Activated CD4-positive, alpha-beta T cell treated with anti-CD3 and anti-CD28 coated beads, Interleukin-2, Interleukin-4, amounts not matched to agents 100 ng/mL and 50 ng/mL, durations not matched to agents 16 hours and 8 hours (primary cell): Measurements from ENCODE around the gene ATOH1.

Experiments used
- DNase-seq: peaks from one replicate; pipeline ENCODE4 v3.0.0-alpha.2; 2020; ENCODE audit warnings: low spot score

The ATOH1 gene, protein sequence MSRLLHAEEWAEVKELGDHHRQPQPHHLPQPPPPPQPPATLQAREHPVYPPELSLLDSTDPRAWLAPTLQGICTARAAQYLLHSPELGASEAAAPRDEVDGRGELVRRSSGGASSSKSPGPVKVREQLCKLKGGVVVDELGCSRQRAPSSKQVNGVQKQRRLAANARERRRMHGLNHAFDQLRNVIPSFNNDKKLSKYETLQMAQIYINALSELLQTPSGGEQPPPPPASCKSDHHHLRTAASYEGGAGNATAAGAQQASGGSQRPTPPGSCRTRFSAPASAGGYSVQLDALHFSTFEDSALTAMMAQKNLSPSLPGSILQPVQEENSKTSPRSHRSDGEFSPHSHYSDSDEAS

GRCh38 chr4:93828332-93828994 lies at the start of gene ATOH1:
Gene ATOH1 (plus strand): TSS chr4:93828753. CDS start chr4:93828927, 174 bp downstream.
- no peak for DNase-seq

- no peak for DNase-seq
Measured at GRCh38 chr4:93779228-93779627, 49.3 kb upstream of the ATOH1 start.

DNA sequence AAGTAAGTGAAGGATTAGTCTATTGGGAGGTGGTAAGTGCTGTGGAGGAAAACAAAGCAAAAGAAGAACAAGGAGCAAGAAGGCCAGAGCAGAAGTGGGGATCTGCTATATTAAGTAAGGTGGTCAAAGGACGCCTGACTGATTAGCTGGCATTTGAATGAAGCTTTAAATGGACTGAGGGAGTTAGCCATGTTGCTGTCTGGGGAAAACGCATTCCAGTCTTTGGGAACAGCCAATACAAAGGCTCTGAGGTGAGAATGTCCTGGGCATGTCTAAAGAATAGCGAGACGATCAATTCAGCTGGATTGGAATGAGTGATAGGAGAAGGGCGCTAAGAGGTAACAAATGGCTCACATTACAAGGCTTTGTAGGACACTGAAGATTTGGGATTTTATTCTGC lies 48.5 kb upstream of the ATOH1 start:
- no peak for DNase-seq

DNA sequence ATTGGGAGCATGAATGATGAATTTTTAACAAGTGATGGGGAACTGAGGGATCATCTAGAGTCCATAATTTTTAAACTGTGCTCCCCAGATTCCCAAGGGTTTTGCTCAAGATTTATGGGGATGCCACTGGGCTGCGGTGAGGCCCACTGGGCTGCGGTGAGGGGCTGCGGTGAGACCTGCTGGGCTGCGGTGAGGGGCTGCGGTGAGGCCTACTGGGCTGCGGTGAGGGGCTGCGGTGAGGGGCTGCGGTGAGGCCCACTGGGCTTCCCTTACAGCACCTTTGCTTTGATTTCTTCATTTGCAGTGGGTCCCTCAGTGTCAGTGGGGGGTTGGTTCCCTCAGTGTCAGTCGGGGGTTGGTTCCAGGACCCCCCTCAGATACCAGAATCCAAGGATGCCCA lies 47.4 kb upstream of the ATOH1 start:
- no peak for DNase-seq

GRCh38 chr4:93786149-93786548 lies 42.4 kb upstream of the ATOH1 start:
- no peak for DNase-seq

GRCh38 chr4:93788712-93789111 lies 39.8 kb upstream of the ATOH1 start:
- no peak for DNase-seq

- DNase-seq: peak; percentile 39
Measured at GRCh38 chr4:93791570-93792195, 36.9 kb upstream of the ATOH1 start.

GRCh38 chr4:93802045-93802444 lies 26.5 kb upstream of the ATOH1 start:
- DNase-seq: no peak

DNA sequence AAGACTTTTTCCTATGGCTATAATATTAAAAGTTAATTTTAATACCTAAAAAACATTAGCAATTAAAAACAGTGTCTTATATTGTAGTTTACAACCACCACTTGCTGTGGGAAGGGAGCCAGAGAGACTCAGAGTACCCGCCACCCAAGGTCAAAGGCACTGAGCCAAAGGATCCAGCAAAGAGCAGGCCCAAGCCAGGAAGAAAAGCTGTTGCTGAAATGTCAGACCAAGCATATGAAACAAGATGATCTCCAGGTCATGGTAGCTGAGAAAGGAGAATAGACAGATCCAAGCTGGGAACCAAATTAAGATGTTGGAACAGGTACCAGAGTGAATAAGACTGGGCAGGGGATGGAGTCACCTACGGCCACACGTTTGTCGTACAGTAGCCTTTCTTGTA lies 18.8 kb upstream of the ATOH1 start:
- no peak for DNase-seq

DNA sequence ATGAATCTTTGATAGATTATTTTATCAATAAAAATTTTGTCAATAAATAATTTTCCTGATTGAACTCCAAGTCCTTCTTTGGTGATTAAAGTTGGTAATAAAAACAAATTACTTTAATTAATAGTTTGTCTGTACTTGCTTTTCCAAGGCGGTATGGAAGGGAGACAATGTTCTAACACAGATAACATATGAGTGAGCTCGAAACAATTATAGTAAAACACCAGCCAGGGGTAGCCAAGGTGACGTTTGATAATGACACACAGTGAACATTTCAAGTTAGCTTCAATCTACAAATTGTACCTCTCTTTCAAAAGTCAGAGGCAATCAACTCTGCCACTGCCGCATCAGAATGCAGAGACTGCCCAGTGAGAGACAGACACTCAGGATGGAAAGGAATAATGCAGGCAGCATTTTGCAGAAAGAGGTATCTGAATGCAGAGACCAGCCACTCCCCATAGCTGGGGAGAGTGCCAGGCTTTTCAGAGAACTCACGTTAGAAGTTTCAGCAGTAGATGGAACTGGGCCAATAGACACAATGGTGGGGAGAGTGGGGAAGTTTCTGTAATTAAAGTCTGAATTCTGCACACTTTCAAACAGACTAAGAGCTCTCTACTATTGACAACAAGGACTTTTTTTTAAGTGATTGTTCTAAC lies 18.1 kb upstream of the ATOH1 start:
- no peak for DNase-seq

- no peak for DNase-seq
Measured at GRCh38 chr4:93813092-93813491, 15.5 kb upstream of the ATOH1 start.

DNA sequence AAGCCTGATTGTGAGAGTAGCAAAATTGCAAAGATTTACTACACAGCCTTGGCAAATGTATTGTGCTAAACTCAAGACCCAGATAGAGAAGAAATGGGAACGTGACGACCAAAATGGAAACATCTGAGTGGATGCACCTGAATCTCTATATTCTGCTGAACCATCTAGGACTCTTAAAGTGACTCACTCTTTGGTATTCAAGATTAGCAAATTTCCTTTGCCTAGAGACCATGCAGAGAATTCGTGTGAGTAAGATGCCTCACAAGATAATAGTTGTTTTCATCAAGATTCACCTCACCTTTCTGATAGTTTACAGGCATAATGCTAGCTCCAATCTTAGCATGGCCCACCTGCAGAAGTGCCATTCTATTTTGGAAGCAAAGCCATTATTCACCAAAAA lies 14.4 kb upstream of the ATOH1 start:
- DNase-seq: no peak

GRCh38 chr4:93814722-93815121 lies 13.8 kb upstream of the ATOH1 start:
- DNase-seq: no peak

DNA sequence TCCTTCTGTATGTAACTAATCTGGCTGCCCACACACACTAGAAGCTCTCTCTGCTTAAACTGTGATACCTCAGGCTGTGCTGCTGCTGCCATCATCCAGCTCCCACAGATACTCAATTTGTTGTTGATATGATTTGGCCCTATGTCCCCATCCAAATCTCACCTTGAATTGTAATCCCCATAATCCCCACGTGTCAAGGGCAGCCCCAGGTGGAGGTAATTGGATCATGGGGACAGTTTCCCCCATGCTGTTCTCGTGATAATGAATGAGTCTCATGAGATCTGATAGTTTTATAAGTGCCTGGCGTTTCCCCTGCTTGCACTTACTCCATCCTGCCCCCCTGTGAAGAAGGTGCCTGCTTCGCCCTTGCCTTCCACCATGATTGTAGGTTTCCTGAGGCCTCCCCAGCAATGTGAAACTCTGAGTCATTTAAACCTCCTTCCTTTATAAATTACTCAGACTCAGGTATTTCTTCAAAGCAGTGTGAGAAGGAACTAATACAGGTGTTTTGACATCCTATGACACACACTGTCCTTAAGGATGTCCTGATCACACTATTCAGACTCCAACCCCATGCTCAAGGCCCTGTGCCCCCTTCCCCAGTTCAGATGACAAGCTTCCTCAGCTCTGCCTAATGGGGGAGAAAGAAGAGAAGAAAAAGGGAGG lies 2.9 kb upstream of the ATOH1 start:
- DNase-seq: no peak

- DNase-seq: no peak
Measured at GRCh38 chr4:93827272-93827947, 1.1 kb upstream of the ATOH1 start.

GRCh38 chr4:93828995-93829819 lies 654 bp downstream of the ATOH1 start:
- DNase-seq: no peak

- no peak for DNase-seq
Measured at GRCh38 chr4:93829820-93830687, 1.5 kb downstream of the ATOH1 start.

DNA sequence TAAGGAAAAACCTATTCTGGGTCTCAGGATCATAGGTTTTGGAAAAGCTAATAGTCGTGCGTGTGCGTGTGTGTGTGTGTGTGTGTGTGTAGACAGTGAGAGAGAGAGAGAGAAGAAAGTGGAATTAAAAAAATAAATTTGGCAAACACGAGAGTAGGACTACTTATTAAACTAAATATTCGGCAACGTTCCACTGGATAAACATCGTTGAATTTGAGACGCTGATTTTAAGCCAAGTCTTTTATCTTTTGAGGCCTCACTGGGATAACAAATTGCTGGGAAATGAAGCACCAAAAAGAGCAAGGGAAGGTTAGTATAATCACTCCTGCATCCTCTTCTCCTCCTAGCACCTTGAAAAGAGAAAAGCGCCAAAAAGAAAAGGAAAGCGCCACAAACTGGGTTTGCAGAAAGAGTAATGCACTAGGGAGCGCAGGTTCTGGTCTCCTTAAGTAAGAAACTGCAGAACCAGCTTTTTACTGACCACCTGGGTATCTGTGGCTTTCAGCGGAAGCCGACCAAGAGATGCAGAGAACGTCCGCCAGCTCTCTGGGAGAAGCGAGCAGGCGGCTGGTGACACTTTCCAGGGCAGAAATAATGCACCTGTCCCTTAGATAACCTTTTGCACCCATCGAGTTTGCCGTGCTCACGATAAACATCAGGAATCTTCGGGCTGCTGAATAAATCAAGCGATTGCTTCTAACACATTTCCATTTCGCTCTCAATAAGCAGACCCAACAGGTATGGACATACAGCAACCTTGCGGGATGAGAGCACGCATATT lies 3.4 kb downstream of the ATOH1 start:
- DNase-seq: no peak
